LNCaP clone FGC (cell line): ENCODE data around the gene CPVL.

Source experiments
- DNase-seq: peaks from one replicate; pipeline ENCODE4 v3.0.0-alpha.2; 2011; ENCODE audit warnings: low read depth
- H3K4me3 ChIP-seq: 2 replicates; pipeline ENCODE4 v1.5.1; 2011; ENCODE audit warnings: mild to moderate bottlenecking, low read depth, low read length, control low read depth
- TF ChIP-seq, protein P1 (sequence below): IDR thresholded peaks from 2 replicates; pipeline ENCODE4 v1.5.1; 2012; ENCODE audit warnings: mild to moderate bottlenecking; ENCODE audit not compliant: control insufficient read depth, insufficient read depth; ENCODE audit errors: extremely low read depth

The CPVL gene

GRCh38 chr7:28980451-28981160 is 165.7 kb downstream of the CPVL start:
- H3K4me3 ChIP-seq: no peak overlapping the region
- TF ChIP-seq, protein P1, sequence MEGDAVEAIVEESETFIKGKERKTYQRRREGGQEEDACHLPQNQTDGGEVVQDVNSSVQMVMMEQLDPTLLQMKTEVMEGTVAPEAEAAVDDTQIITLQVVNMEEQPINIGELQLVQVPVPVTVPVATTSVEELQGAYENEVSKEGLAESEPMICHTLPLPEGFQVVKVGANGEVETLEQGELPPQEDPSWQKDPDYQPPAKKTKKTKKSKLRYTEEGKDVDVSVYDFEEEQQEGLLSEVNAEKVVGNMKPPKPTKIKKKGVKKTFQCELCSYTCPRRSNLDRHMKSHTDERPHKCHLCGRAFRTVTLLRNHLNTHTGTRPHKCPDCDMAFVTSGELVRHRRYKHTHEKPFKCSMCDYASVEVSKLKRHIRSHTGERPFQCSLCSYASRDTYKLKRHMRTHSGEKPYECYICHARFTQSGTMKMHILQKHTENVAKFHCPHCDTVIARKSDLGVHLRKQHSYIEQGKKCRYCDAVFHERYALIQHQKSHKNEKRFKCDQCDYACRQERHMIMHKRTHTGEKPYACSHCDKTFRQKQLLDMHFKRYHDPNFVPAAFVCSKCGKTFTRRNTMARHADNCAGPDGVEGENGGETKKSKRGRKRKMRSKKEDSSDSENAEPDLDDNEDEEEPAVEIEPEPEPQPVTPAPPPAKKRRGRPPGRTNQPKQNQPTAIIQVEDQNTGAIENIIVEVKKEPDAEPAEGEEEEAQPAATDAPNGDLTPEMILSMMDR: no peak
- DNase-seq: no peak

DNA sequence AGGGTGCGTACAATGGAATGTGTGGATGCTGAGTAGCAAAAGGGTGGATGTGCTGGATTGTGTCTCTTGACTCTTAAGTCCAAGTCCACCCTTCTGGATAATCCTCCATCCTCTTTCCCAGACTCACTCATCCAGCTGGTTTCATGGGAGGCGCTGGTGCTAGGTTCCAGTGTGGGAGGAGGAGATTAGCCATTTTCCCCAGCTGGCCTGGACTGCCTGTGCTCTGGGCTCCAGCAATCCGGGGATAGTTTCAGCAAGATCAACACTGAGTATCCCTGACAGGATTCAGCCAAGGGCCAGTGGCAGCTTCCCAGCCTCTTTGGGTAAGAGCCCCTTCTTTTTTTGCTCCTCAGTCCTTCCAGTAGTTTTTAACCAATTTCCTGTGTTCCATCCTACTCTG is 166.6 kb downstream of the CPVL start:
- no peak for DNase-seq
- TF ChIP-seq, protein P1: no peak
- no peak overlapping the region for H3K4me3 ChIP-seq

DNA sequence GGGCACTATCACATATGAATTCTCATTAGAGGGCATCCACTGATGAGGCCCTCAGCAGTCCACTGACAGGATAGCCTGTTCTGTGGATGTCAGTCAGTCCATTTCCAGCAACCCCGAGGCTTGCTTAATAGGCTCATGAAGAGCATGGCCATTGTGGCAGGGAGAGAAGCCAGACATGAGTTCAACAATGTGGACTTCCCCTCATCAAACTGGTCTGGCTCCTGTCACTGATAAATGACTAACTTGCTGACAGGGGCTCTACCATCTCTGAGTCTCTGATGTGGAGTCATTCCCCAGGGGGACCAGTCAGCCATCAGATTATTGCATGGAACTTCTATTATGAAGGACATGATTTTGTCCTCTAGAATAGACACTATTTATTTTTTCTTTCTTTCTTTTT is 168.5 kb downstream of the CPVL start:
- TF ChIP-seq, protein P1: no peak
- no peak for DNase-seq
- no peak overlapping the region for H3K4me3 ChIP-seq

GRCh38 chr7:28976022-28976421 is 170.3 kb downstream of the CPVL start:
- TF ChIP-seq, protein P1: no peak
- DNase-seq: no peak
- no peak overlapping the region for H3K4me3 ChIP-seq

GRCh38 chr7:28973591-28973990 is 172.7 kb downstream of the CPVL start:
- TF ChIP-seq, protein P1: no peak
- DNase-seq: no peak
- no peak overlapping the region for H3K4me3 ChIP-seq

DNA sequence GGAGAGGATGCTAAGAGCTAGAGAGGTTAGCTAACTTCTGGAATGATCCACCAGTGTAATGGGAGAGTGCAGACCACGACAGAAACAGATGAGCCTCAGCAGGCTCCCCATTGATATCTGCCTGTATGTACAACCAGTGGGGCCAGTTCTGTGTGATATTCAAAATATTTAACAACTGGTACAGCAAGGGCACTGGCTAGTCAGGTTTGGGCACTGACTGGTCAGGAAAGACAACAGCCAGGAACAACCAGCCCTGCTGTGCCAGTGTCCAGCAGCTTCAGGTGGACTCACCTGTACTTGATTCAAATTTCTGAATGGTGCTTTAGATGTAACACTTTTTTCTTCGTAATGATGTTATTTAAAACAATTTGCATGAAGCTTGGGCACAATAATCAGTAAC is 182.3 kb downstream of the CPVL start:
- TF ChIP-seq, protein P1: no peak
- H3K4me3 ChIP-seq: no peak overlapping the region
- peak; percentile 67 for DNase-seq

DNA sequence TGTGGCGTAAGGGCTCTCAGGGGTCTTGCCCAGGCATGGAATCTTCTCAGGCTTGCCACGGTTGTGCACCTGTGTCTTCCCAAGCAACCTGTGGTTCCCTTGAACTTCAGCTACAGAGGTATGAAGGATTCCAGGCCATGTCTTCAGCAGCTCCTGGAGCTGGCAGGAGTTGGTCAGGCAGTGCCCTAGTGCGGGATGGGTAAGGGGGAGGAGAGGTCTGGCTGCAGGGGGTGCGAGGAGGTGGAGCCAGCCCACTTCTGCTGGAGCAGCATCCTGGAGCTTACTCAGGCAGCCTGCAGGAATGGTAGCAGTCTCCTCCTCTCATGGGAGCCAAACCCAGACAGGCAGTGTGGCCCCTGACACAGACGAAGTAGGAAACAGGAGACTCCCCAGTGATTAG is 184.4 kb downstream of the CPVL start:
- TF ChIP-seq, protein P1: no peak
- no peak overlapping the region for H3K4me3 ChIP-seq
- no peak for DNase-seq
